HG03565 (cell line): ENCODE results near the gene C19orf53.
A peak's percentile ranks its signal among the peaks of the same experiment; 100 is the strongest.
"Not testable (repeated sequence)": the region's sequence is repeated elsewhere in the genome, so short reads cannot be mapped to it uniquely, and the experiment has no call there.

Experiments used
- ATAC-seq: cut with Tn5 transposase; IDR thresholded peaks from one replicate; pipeline ENCODE4 v1.9.1; 2021; ENCODE audit warnings: mild to moderate bottlenecking, moderate library complexity; ENCODE audit not compliant: unreplicated experiment

C19orf53 gene

GRCh38 chr19:13774217-13775191, at the start of gene C19orf53:
TSS of gene C19orf53 (plus strand) at chr19:13774456. CDS start at chr19:13774478, 22 bp downstream.
- peak; percentile 90 for ATAC-seq

- no peak for ATAC-seq
Observed at GRCh38 chr19:13726323-13726722, 47.9 kb upstream of the C19orf53 start.

GRCh38 chr19:13727798-13728197, 46.5 kb upstream of the C19orf53 start:
- no peak for ATAC-seq

- ATAC-seq: no peak
Observed at GRCh38 chr19:13729859-13730258, 44.4 kb upstream of the C19orf53 start.

GRCh38 chr19:13731147-13731964, 42.9 kb upstream of the C19orf53 start:
- peak; percentile 87 for ATAC-seq

GRCh38 chr19:13732337-13732736, 41.9 kb upstream of the C19orf53 start:
- ATAC-seq: no peak

GRCh38 chr19:13734751-13735150, 39.5 kb upstream of the C19orf53 start:
- ATAC-seq: no peak

- no peak for ATAC-seq
Observed at GRCh38 chr19:13738073-13738472, 36.2 kb upstream of the C19orf53 start.

- no peak for ATAC-seq
Observed at GRCh38 chr19:13741893-13742292, 32.4 kb upstream of the C19orf53 start.

- ATAC-seq: no peak
Observed at GRCh38 chr19:13742756-13743155, 31.5 kb upstream of the C19orf53 start.

- no peak for ATAC-seq
Observed at GRCh38 chr19:13744174-13744573, 30.1 kb upstream of the C19orf53 start.

- no peak for ATAC-seq
Observed at GRCh38 chr19:13747098-13747453, 27.2 kb upstream of the C19orf53 start.

GRCh38 chr19:13748169-13748828, 26.0 kb upstream of the C19orf53 start:
- no peak for ATAC-seq

- ATAC-seq: no peak
Observed at GRCh38 chr19:13751436-13751835, 22.8 kb upstream of the C19orf53 start.

- not testable (repeated sequence) for ATAC-seq
Observed at GRCh38 chr19:13753622-13754021, 20.6 kb upstream of the C19orf53 start.

GRCh38 chr19:13756210-13756609, 18.0 kb upstream of the C19orf53 start:
- no peak for ATAC-seq

- no peak for ATAC-seq
Observed at GRCh38 chr19:13757805-13758772, 16.2 kb upstream of the C19orf53 start.

- ATAC-seq: no peak
Observed at GRCh38 chr19:13758795-13759194, 15.5 kb upstream of the C19orf53 start.

- ATAC-seq: no peak
Observed at GRCh38 chr19:13761423-13761822, 12.8 kb upstream of the C19orf53 start.

GRCh38 chr19:13762635-13763235, 11.5 kb upstream of the C19orf53 start:
- no peak for ATAC-seq
